H9 (cell line): ENCODE measurements around the gene NCAN. TPM values are rescaled to one million over a fixed set of nuclear protein-coding genes. Genes with fewer than 3 reads are reported as not detected.

Experiments used
- DNase-seq: peaks from one replicate; pipeline ENCODE4 v3.0.0-alpha.2; 2017
- H2AFZ ChIP-seq: one replicate; pipeline ENCODE4 v1.6.1; 2013; ENCODE audit warnings: mild to moderate bottlenecking, low read length, control low read depth, moderate library complexity
- H2AK5ac ChIP-seq: 2 replicates; pipeline ENCODE4 v1.6.1; 2013; ENCODE audit warnings: low read length, control low read depth, mixed read lengths; ENCODE audit not compliant: insufficient read length
- H2BK120ac ChIP-seq: one replicate; pipeline ENCODE4 v1.6.1; 2013; ENCODE audit warnings: low read depth, mild to moderate bottlenecking, low read length, control low read depth, inconsistent platforms; ENCODE audit not compliant: poor library complexity, severe bottlenecking
- H2BK12ac ChIP-seq: 2 replicates; pipeline ENCODE4 v1.6.1; 2013; ENCODE audit warnings: low read length, control low read depth, mixed read lengths, low read depth; ENCODE audit not compliant: insufficient read length
- H2BK15ac ChIP-seq: 2 replicates; pipeline ENCODE4 v1.6.1; 2013; ENCODE audit warnings: low read depth, low read length, control low read depth
- H2BK20ac ChIP-seq: one replicate; pipeline ENCODE4 v1.6.1; 2013; ENCODE audit warnings: low read depth, mild to moderate bottlenecking, low read length, control low read depth, inconsistent platforms; ENCODE audit not compliant: poor library complexity, severe bottlenecking
- H2BK5ac ChIP-seq: 2 replicates; pipeline ENCODE4 v1.6.1; 2013; ENCODE audit warnings: low read length, control low read depth, mixed read lengths; ENCODE audit not compliant: insufficient read length
- H3K14ac ChIP-seq: 2 replicates; pipeline ENCODE4 v1.6.1; 2013; ENCODE audit warnings: low read length, control low read depth; ENCODE audit not compliant: insufficient read depth
- H3K18ac ChIP-seq: 2 replicates; pipeline ENCODE4 v1.6.1; 2013; ENCODE audit warnings: low read depth, mild to moderate bottlenecking, mixed read lengths, low read length, control low read depth; ENCODE audit not compliant: insufficient read length
- H3K23ac ChIP-seq: 2 replicates; pipeline ENCODE4 v1.6.1; 2013; ENCODE audit warnings: low read length, control low read depth, mixed read lengths, low read depth; ENCODE audit not compliant: insufficient read length
- H3K23me2 ChIP-seq: 2 replicates; pipeline ENCODE4 v1.6.1; 2013; ENCODE audit warnings: low read depth, mild to moderate bottlenecking, mixed read lengths, low read length, control low read depth; ENCODE audit not compliant: insufficient read length, poor library complexity, severe bottlenecking
- H3K27ac ChIP-seq: 2 replicates; pipeline ENCODE4 v1.5.1; 2013; ENCODE audit warnings: low read length, control low read depth, mixed read lengths, low read depth; ENCODE audit not compliant: insufficient read length
- H3K27me3 ChIP-seq: 2 replicates; pipeline ENCODE4 v1.6.1; 2013; ENCODE audit warnings: low read length, control low read depth, inconsistent platforms; ENCODE audit not compliant: insufficient read depth
- H3K4ac ChIP-seq: 2 replicates; pipeline ENCODE4 v1.6.1; 2013; ENCODE audit warnings: low read depth, mild to moderate bottlenecking, control low read depth, inconsistent platforms, low read length, moderate library complexity
- H3K4me1 ChIP-seq: 2 replicates; pipeline ENCODE4 v1.6.1; 2013; ENCODE audit warnings: low read length, control low read depth, inconsistent platforms; ENCODE audit not compliant: insufficient read depth
- H3K4me2 ChIP-seq: 2 replicates; pipeline ENCODE4 v1.6.1; 2013; ENCODE audit warnings: low read length, control low read depth, mixed read lengths; ENCODE audit not compliant: insufficient read length, insufficient read depth
- H3K56ac ChIP-seq: 2 replicates; pipeline ENCODE4 v1.6.1; 2013; ENCODE audit warnings: low read depth, mild to moderate bottlenecking, mixed read lengths, low read length, control low read depth; ENCODE audit not compliant: insufficient read length
- H3K79me1 ChIP-seq: 2 replicates; pipeline ENCODE4 v1.6.1; 2013; ENCODE audit warnings: low read depth, mild to moderate bottlenecking, moderate library complexity, low read length, control low read depth, inconsistent platforms; ENCODE audit not compliant: insufficient read depth, poor library complexity, severe bottlenecking
- H3K79me2 ChIP-seq: 2 replicates; pipeline ENCODE4 v1.6.1; 2013; ENCODE audit warnings: low read length, control low read depth, inconsistent platforms; ENCODE audit not compliant: insufficient read depth
- H3K9ac ChIP-seq: 2 replicates; pipeline ENCODE4 v1.6.1; 2013; ENCODE audit warnings: low read length, control low read depth, mixed read lengths; ENCODE audit not compliant: insufficient read length; ENCODE audit errors: extremely low read depth
- H3K9me3 ChIP-seq: one replicate; pipeline ENCODE4 v1.6.1; 2013; ENCODE audit warnings: low read depth, low read length, inconsistent platforms; ENCODE audit not compliant: control insufficient read depth
- H3T11ph ChIP-seq: one replicate; pipeline ENCODE4 v1.6.1; 2013; ENCODE audit warnings: mild to moderate bottlenecking, low read length, control low read depth, inconsistent platforms
- H4K20me1 ChIP-seq: one replicate; pipeline ENCODE4 v1.6.1; 2013; ENCODE audit not compliant: control insufficient read depth, insufficient read length, insufficient read depth
- H4K5ac ChIP-seq: 2 replicates; pipeline ENCODE4 v1.6.1; 2013; ENCODE audit warnings: low read depth, mild to moderate bottlenecking, mixed read lengths, low read length, control low read depth; ENCODE audit not compliant: insufficient read length
- H4K8ac ChIP-seq: replicated peaks from 2 replicates; pipeline ENCODE4 v1.6.1; 2013; ENCODE audit warnings: low read length, control low read depth, mixed read lengths, low read depth; ENCODE audit not compliant: insufficient read length
- H4K91ac ChIP-seq: 2 replicates; pipeline ENCODE4 v1.6.1; 2013; ENCODE audit warnings: low read depth, mild to moderate bottlenecking, moderate library complexity, mixed read lengths, low read length, control low read depth; ENCODE audit not compliant: insufficient read length
- H3K27ac Mint-ChIP-seq, 3 experiments: 2 replicates in 2 of 3; 3 replicates in 1 of 3; pipeline ENCODE4 v1.8.0; 2020 to 2021; ENCODE audit warnings: mixed read lengths in 3 of 3, mild to moderate bottlenecking in 1 of 3, moderate library complexity in 1 of 3
- H3K27me3 Mint-ChIP-seq: 2 replicates; pipeline ENCODE4 v1.8.0; 2021; ENCODE audit warnings: low read depth, mild to moderate bottlenecking, moderate library complexity, mixed read lengths
- H3K36me3 Mint-ChIP-seq, 3 experiments: 2 replicates in 2 of 3; 3 replicates in 1 of 3; pipeline ENCODE4 v1.8.0; 2020 to 2021; ENCODE audit warnings: low read depth in 3 of 3, mixed read lengths in 3 of 3; ENCODE audit not compliant: insufficient read depth in 1 of 3
- H3K4me1 Mint-ChIP-seq, 2 experiments: 2 replicates each; pipeline ENCODE4 v1.8.0; 2020; ENCODE audit warnings: mixed read lengths in 2 of 2
- H3K4me3 Mint-ChIP-seq, 2 experiments: 2 replicates in 1 of 2; 3 replicates in 1 of 2; pipeline ENCODE4 v1.8.0; 2020 to 2021; ENCODE audit warnings: mild to moderate bottlenecking in 2 of 2, mixed read lengths in 2 of 2, moderate library complexity in 1 of 2
- H3K9me3 Mint-ChIP-seq, 2 experiments: 2 replicates in 1 of 2; 3 replicates in 1 of 2; pipeline ENCODE4 v1.8.0; 2020; ENCODE audit warnings: mild to moderate bottlenecking in 2 of 2, mixed read lengths in 2 of 2, moderate library complexity in 1 of 2
- CTCF ChIP-seq: fragments of 200-600 bp; sonication (generic); conservative IDR thresholded peaks from 3 replicates; pipeline ENCODE4 v1.8.0; 2021; ENCODE audit warnings: antibody characterized with exemption, mild to moderate bottlenecking
- WGBS: extraction: QIAGEN DNeasy Blood & Tissue Kit; methylation state at CpG from one replicate; pipeline ENCODE4 v1.1.7; 2013; ENCODE audit warnings: missing lambda C conversion rate, low lambda C conversion rate, mixed read lengths; ENCODE audit not compliant: insufficient read length; ENCODE audit errors: extremely low coverage; 5-methylcytosine and 5-hydroxymethylcytosine counted together
- total RNA-seq: library from RNA; stranded (reverse); gene quantifications from 2 replicates; pipeline ENCODE4 v1.2.1, GENCODE V29; 2021

NCAN gene
- total RNA-seq, 1 experiment from 2014 or later, result 1.6 TPM

DNA sequence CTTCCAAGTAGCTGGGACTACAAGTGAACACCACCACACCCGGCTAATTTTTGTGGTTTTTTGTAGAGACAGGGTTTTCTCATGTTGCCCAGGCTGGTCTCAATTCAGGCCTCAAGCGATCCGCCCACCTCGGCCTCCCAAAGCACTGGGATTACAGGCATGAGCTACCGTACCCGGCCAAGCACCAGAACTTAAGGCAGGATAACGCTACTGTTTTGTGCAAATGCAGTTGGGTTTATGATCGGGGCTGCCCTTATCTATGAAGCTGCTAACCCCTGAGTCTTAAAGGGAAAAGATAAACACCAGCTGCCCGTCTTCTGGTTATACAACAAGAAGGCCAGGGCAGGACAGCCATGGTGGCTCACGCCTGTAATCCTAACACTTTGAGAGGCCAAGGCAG is 73.9 kb downstream of the NCAN start:
- no peak overlapping the region for H4K5ac ChIP-seq
- H3K36me3 Mint-ChIP-seq, result peaks cover 17 to 60% (median 41%) of the 10 kb centered on the region in 3 experiments; a peak in 6 of 7 replicates
- no peak overlapping the region for H3K23ac ChIP-seq
- DNase-seq, result no peak
- no peak overlapping the region for H3K27ac ChIP-seq
- H3T11ph ChIP-seq, result no peak overlapping the region
- H3K4ac ChIP-seq, result no peak overlapping the region
- no peak overlapping the region for H2BK120ac ChIP-seq
- no peaks in the 10 kb centered on the region for H3K9me3 Mint-ChIP-seq
- no peak overlapping the region for H2BK12ac ChIP-seq
- no peaks in the 10 kb centered on the region for H3K4me1 ChIP-seq
- H3K9me3 ChIP-seq, result no peaks in the 10 kb centered on the region
- H3K14ac ChIP-seq, result no peak overlapping the region
- no peaks in the 10 kb centered on the region for H3K27me3 ChIP-seq
- H3K4me1 Mint-ChIP-seq, result no peaks in the 10 kb centered on the region
- no peaks in the 10 kb centered on the region for H4K20me1 ChIP-seq
- H4K91ac ChIP-seq, result no peak overlapping the region
- no peaks in the 10 kb centered on the region for H3K79me1 ChIP-seq
- no peaks in the 10 kb centered on the region for H3K79me2 ChIP-seq
- H2AK5ac ChIP-seq, result no peak overlapping the region
- no peak overlapping the region for H3K56ac ChIP-seq
- H2BK15ac ChIP-seq, result no peak overlapping the region
- no peak for TF ChIP-seq CTCF
- H2BK5ac ChIP-seq, result no peak overlapping the region
- H2BK20ac ChIP-seq, result no peak overlapping the region
- H3K4me2 ChIP-seq, result no peak overlapping the region
- no peaks in the 10 kb centered on the region for H3K27me3 Mint-ChIP-seq
- WGBS, result no CpG with 5 or more reads among the region's 10 CpGs
- no peak overlapping the region for H3K9ac ChIP-seq
- no peak overlapping the region for H3K27ac Mint-ChIP-seq
- no peaks in the 10 kb centered on the region for H3K23me2 ChIP-seq
- no peak overlapping the region for H3K18ac ChIP-seq
- H4K8ac ChIP-seq, result no peak overlapping the region
- no peak overlapping the region for H2AFZ ChIP-seq
- no peak overlapping the region for H3K4me3 Mint-ChIP-seq
